ENCODE results near the gene BACE2.

BACE2 gene

GRCh38 chr21:41149199-41149598, 18.8 kb upstream of the BACE2 start:
- DNase-seq, result no peak

GRCh38 chr21:41152147-41152546, 15.8 kb upstream of the BACE2 start:
- no peak for DNase-seq

- DNase-seq, result no peak
Observed at GRCh38 chr21:41153443-41153842, 14.5 kb upstream of the BACE2 start.

- no peak for DNase-seq
Observed at GRCh38 chr21:41156142-41156541, 11.8 kb upstream of the BACE2 start.

GRCh38 chr21:41158026-41158425, 9.9 kb upstream of the BACE2 start:
- DNase-seq, result no peak

- DNase-seq, result no peak
Observed at GRCh38 chr21:41160036-41160435, 7.9 kb upstream of the BACE2 start.

GRCh38 chr21:41161428-41161827, 6.5 kb upstream of the BACE2 start:
- no peak for DNase-seq

- no peak for DNase-seq
Observed at GRCh38 chr21:41162096-41162495, 5.9 kb upstream of the BACE2 start.

GRCh38 chr21:41163091-41163490, 4.9 kb upstream of the BACE2 start:
- no peak for DNase-seq

- DNase-seq, result no peak
Observed at GRCh38 chr21:41164052-41164451, 3.9 kb upstream of the BACE2 start.

- DNase-seq, result no peak
Observed at GRCh38 chr21:41164981-41165655, 2.8 kb upstream of the BACE2 start.

GRCh38 chr21:41166884-41167283, 1.1 kb upstream of the BACE2 start:
- no peak for DNase-seq

- peak; percentile 57 for DNase-seq
Observed at GRCh38 chr21:41168391-41169257, 664 bp downstream of the BACE2 start.

- no peak for DNase-seq
Observed at GRCh38 chr21:41169258-41169576, 1.3 kb downstream of the BACE2 start.

GRCh38 chr21:41169701-41170100, 1.7 kb downstream of the BACE2 start:
- no peak for DNase-seq

GRCh38 chr21:41170442-41170841, 2.5 kb downstream of the BACE2 start:
- DNase-seq, result no peak

GRCh38 chr21:41170859-41171609, 3.1 kb downstream of the BACE2 start:
- no peak for DNase-seq

GRCh38 chr21:41175080-41175479, 7.1 kb downstream of the BACE2 start:
- no peak for DNase-seq

GRCh38 chr21:41176846-41177245, 8.9 kb downstream of the BACE2 start:
- DNase-seq, result no peak

- no peak for DNase-seq
Observed at GRCh38 chr21:41180752-41181151, 12.8 kb downstream of the BACE2 start.

GRCh38 chr21:41182547-41182946, 14.6 kb downstream of the BACE2 start:
- no peak for DNase-seq

- no peak for DNase-seq
Observed at GRCh38 chr21:41183575-41183974, 15.6 kb downstream of the BACE2 start.

- DNase-seq, result no peak
Observed at GRCh38 chr21:41185802-41186201, 17.8 kb downstream of the BACE2 start.

Measured in amniotic stem cell (primary cell).